Frontal cortex (tissue), 4 donors: ENCODE results near the gene USH2A. TPM values are rescaled to one million over a fixed set of nuclear protein-coding genes. Genes with fewer than 3 reads are reported as not detected.

ENCODE experiments used
- DNase-seq, 2 donors: peaks; one replicate each; pipeline ENCODE4 v3.0.0; 2012; ENCODE audit warnings: low spot score in 2 of 2
- FAIRE-seq: peaks from 2 replicates; lab custom pipeline; 2012; peaks lifted over from hg19 to GRCh38; lab: Jason Lieb, UNC
- total RNA-seq: library from RNA; depleted of rRNA; stranded (reverse); fragments of >200 nt; gene quantifications from one replicate; pipeline ENCODE4 v1.2.3, GENCODE V29; 2014
- donor health status: control.
- donor health status: control.
- donor health status: control.

Gene USH2A
- total RNA-seq, 1 donor from 2014 or later = under 0.01 TPM

DNA sequence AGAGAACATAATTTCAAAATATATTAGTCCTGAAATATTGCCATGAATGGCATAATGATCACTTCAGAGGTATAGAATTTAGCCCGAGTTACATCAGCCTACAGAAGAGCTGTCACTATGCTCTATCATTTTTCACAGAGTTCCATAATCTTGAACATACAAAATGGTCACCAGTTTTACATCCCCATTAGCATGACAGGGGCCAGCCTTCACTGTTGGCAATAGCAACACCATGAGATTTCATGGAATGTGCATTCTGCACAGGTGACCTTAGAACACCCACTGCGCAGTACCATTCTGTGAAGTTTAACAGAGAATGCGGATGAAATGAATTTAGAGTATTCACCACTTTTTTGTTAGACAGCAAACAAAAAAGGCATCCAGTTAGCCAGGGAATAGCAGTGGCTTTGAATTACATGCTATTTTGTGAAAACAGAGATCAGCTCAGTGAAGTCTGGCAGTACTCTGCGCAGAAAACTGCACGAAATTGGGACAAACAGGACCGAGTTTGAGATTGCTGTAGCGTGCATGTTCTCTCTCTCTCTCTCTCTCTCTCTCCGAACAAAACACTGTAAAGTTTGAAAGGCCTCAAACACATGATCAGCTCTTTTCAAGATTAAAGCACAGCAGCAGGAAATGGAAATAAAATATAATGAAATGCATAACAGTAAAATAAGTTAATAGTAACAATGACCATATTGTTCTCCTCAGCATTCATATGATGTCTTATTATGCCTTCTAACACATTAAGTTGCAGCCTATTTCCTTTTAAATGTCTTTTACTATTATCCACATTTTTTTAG lies 349.3 kb downstream of the USH2A start:
- no peak for FAIRE-seq
- no peak for DNase-seq

DNA sequence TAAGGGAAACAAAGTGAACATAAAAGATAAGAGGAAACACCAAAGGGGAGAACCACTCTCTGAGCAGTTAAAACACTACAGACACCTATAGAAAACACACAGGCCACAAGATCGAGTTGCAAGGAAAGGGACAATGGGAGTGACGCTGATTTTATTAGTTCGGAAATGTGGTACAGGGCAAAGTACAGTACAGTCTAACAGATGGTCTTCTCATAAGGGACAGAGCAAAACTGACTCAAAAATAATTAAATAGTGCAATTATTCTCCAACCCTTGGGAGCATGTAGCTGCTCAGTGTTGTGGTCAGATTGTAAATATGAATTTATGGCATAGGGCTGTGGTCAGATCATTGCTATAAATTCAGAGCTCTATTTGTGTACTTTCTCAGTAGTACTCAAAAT lies 352.0 kb downstream of the USH2A start:
- no peak for FAIRE-seq
- no peak for DNase-seq

DNA sequence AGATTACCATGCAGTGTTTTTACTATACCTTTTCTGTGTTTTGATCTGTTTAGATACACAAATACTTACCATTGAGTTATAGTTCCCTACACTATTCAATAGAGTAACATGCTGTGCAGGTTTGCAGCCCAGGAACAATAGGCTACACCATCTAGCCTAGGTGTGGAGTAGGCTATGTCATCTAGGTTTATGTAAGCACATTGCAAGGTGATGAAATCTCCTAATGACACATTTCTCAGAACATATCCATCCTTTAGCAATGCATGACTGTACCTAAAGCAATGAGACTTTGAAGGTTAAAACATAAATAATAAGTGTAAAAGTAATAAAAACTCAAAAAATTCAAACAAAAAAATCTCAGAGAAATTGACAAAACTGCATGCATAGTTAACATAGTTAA lies 358.6 kb downstream of the USH2A start:
- FAIRE-seq = no peak

DNA sequence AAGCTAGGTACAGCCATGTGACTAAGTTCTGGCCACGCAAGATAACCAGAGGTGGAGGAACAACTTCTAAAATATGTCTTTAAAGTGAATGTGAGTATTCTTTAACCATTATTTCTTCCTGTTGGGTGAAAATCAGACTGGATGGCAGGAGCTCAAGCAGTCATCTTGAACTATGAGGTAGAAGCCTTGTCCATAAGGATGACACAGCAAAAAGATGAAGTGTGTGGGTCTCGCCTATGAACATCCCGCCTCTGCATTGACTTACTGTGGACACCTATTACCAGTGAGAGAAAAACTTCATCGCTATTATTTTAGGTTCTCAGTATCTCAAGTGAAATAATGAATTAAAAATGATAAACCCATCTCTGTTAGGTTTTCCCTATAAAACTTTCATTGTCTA lies 365.3 kb downstream of the USH2A start:
- FAIRE-seq (no peak), DNase-seq (no peak)

More for the DNA sequence above, 358.6 kb downstream of the USH2A start:
- no peak for DNase-seq

GRCh38 chr1:216057063-216057462 lies 366.2 kb downstream of the USH2A start:
- no peak for DNase-seq
- FAIRE-seq = no peak

DNA sequence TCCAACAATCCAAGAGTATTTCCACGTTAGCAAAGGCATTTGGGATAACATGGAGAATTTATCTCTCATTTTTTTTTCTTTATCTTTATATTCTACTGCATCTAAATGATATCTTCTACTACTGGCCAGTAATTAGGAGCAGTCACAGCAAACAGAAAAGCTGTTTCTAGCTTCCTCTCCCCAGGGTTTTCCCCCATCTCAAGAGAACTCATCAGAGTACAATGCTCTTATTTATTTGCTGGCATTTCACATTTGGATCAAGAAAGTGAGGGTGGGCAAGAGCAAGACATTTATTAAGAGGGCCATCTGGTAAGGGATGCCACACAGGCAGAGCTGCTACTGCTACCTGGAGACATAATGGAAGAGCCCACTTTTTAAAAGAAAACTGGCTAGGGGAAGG lies 368.2 kb downstream of the USH2A start:
- no peak for FAIRE-seq
- DNase-seq = no peak

DNA sequence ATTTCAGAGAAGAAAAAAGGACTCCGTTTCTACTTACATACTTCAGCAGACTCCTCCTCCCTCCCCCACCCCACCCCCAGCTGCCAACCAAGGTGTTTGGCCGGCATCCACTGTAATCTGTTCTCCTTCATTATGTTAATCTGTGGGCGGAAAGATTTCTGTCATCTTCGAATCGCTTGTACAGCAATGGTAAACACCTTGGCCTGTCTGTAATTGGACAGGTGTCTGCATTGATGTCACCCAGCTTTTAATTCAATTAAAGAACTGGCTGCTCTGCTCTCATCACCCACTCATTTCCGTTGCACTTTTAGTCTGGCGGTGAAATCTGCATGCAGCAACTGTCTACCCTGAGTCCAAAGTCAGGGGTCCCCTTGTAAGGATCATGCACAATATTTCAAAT lies 368.6 kb downstream of the USH2A start:
- FAIRE-seq = no peak
- peak in 1 of 2 donors; percentile 7 for DNase-seq

- no peak for FAIRE-seq
- DNase-seq = no peak
Measured at GRCh38 chr1:216051071-216051470, 372.2 kb downstream of the USH2A start.

GRCh38 chr1:216049741-216050430 lies 373.4 kb downstream of the USH2A start:
- DNase-seq (no peak), FAIRE-seq (no peak)

DNA sequence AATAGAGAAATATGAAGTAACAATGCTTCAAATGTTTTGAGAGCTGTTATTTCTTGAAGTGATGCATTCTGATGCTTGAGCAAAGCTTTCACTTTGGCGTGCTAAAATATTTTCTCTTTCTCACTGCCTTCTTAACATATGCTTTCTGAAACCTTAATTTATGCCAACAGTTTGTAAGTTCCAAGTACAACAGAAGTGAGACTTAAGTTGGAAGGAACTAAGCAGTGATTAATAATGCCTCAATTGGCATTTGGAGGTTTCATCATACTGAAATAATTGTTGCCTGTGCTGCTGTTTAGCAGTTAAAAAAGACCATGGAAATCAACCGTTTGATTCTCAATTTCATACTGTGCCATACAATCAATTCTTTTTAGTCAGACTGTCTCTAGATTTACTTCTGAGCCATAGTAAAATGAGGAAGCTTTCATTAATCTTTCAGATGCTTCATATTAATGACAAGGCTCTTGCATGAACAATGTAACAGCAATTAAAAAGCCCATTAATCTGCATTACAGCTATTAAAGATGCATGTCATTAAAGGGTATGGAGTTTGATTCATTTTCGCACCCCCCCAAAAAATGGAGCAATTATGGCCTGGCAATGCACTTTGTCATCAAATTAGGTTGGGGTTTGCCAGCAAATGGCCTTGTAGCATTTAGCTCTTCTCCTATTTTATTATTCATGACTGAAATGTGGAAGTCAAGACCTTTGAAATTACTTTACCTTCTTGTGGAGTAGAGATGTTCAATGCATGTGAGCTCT lies 375.3 kb downstream of the USH2A start:
- FAIRE-seq = no peak
- DNase-seq = no peak

DNA sequence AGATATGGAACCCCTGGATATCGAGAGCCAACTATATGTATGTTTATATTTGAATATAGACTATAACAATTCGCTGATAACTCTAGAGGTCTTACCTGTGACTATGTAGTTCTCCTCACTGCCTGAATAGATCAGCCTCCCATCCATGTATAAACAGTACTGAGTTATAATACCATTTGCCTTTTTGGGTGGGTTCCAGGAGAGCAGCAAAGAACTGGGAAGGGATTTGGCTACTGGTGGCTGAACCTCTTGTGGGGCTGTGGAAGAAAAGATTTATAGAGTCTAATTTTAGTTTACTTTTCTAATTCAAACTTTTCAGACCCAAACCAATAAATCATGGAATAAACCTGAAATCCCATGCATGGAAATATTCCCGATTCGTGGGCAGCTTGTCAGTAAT lies 376.9 kb downstream of the USH2A start:
- DNase-seq = no peak
- no peak for FAIRE-seq

DNA sequence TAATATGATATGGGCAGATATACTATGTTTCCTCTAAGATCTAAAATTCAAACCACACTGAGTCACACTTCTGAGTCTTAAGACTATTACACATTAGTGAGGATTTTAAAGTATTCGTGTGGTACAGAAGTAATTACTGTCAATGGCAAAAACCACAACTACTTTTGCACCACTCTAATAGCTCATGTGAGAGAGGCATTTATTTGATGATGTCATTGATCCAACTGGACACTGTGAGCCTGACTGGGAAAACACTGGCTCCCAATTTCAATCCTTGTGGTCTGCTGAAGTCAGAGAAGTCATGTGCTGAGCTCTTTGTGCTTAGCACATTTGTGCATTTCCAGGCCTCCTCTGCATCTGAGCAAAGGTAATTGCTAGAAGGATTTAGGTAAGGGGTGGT lies 377.8 kb downstream of the USH2A start:
- FAIRE-seq (no peak), DNase-seq (no peak)

- no peak for FAIRE-seq
- DNase-seq = no peak
Measured at GRCh38 chr1:216044538-216044937, 378.7 kb downstream of the USH2A start.

GRCh38 chr1:216034506-216034905 lies 388.7 kb downstream of the USH2A start:
- FAIRE-seq (no peak), DNase-seq (no peak)

DNA sequence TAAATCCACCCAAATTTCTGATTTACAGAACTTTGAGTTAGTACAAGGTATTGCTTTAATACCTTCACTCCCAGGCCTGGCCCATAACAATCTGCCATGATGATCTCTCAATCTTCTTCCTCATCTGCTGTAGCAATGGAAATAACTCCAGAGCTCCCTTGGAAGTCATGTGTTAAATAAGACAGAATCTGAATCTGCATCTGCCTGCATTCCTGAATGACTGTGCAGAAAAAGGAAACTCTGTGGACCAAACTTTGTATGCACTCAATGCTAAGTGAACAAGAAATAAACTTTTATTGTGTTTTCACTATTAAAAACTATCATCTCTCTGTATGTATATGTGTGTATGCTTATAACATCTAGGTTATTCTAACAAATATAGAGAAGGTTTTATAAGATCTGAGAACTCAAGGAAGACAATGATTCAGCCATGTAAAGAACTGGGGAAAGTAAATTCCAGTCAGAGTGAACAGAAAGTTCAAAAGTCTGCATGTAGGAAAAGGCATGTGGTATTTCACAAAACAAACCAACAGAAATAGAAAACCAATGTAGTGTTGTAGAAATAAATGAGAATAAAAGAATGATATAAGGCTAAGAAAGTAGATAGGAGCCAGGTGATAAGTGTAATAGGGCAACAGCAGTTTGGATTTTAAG lies 390.2 kb downstream of the USH2A start:
- no peak for FAIRE-seq

GRCh38 chr1:216032284-216032683 lies 391.0 kb downstream of the USH2A start:
- no peak for DNase-seq
- FAIRE-seq = no peak

More for the DNA sequence above, 390.2 kb downstream of the USH2A start:
- DNase-seq = no peak

- FAIRE-seq = no peak
- DNase-seq = no peak
Measured at GRCh38 chr1:216028631-216029030, 394.6 kb downstream of the USH2A start.

DNA sequence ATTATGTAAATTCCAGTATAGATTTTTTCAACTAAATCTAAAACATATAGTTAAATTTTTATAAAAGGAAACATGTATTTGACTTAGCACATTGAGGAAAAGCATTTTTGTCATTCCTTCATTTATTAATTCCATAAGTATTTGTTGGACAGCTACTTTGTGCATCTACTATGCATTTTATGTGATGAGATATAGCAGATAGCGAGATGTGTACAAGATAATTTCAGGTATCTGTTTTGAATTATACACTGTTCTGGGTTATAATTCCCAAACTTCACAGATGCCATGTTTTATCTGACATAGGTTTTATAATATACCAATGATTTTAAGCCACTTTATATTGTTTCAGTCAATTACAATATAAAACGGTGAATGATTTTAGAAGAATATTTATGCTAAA lies 398.7 kb downstream of the USH2A start:
- DNase-seq (no peak), FAIRE-seq (peak; percentile 10)

DNA sequence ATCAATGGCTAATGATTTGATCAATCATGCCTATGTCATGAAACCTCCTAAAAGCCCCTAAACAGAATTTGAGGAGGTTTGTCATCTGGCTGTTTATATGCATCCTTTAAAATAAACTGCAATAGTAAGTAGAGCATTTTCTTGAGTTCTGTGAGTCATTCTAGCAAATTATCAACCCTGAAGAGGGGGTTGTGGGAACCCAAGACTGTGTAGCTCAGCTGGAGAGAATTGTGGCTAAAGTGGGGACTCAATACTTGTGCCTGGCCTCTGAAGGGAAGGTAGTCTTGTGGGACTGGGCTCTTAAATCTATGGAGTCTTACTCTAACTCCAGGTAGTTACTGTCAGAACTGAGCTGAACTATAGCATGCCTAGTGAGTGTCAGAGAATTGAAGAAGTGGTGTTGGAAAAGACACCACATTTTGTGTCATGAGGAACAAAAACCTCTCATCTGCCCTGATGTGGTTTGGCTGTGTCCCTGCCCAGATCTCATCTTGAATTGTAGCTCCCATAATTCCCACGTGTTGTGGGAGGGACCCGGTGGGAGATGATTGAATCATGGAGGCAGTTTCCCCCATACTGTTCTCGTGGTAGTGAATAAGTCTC lies 402.4 kb downstream of the USH2A start:
- FAIRE-seq = no peak

GRCh38 chr1:216015116-216015515 lies 408.1 kb downstream of the USH2A start:
- DNase-seq (no peak), FAIRE-seq (no peak)

More for the DNA sequence above, 402.4 kb downstream of the USH2A start:
- no peak for DNase-seq
